ENCODE data around the gene TMEM143. TPM values are rescaled to one million over a fixed set of nuclear protein-coding genes. Genes with fewer than 3 reads are reported as not detected.
"Not testable (repeated sequence)": the region's sequence is repeated elsewhere in the genome, so short reads cannot be mapped to it uniquely, and the experiment has no call there.

TMEM143 gene
- total RNA-seq, 1 donor from 2014 or later = 5.4 TPM

GRCh38 chr19:48315712-48316111, 48.0 kb downstream of the TMEM143 start:
- no peak for TF ChIP-seq CTCF (IDR thresholded peaks at IDR 0.05)
- Mint-ChIP-seq H3K27ac (ENCODE audit: unreplicated experiment) (no peak overlapping the region), H3K36me3 (ENCODE audit: low read depth) (no peaks in the 10 kb centered on the region), H3K4me3 (ENCODE audit: unreplicated experiment) (no peak overlapping the region), H3K27me3 (ENCODE audit: low read depth) (no peaks in the 10 kb centered on the region), H3K9me3 (ENCODE audit: low read depth) (no peaks in the 10 kb centered on the region), H3K4me1 (ENCODE audit: low read depth) (peaks cover 11% of the 10 kb centered on the region)
- DNase-seq (ENCODE audit: low spot score) = no peak

GRCh38 chr19:48311384-48311783, 52.4 kb downstream of the TMEM143 start:
- no peaks in the 10 kb centered on the region for H3K27me3 Mint-ChIP-seq (ENCODE audit: low read depth)
- no peak for TF ChIP-seq CTCF (IDR thresholded peaks at IDR 0.05)
- no peaks in the 10 kb centered on the region for H3K9me3 Mint-ChIP-seq (ENCODE audit: low read depth)
- no peak overlapping the region for H3K4me3 Mint-ChIP-seq (ENCODE audit: unreplicated experiment)
- DNase-seq (ENCODE audit: low spot score) = no peak
- peaks cover 6% of the 10 kb centered on the region for H3K4me1 Mint-ChIP-seq (ENCODE audit: low read depth)
- no peaks in the 10 kb centered on the region for H3K36me3 Mint-ChIP-seq (ENCODE audit: low read depth)
- H3K27ac Mint-ChIP-seq (ENCODE audit: unreplicated experiment) = no peak overlapping the region

GRCh38 chr19:48310227-48310626, 53.5 kb downstream of the TMEM143 start:
- Mint-ChIP-seq H3K4me3 (ENCODE audit: unreplicated experiment) (no peak overlapping the region), H3K36me3 (ENCODE audit: low read depth) (no peaks in the 10 kb centered on the region), H3K27ac (ENCODE audit: unreplicated experiment) (no peak overlapping the region), H3K9me3 (ENCODE audit: low read depth) (no peaks in the 10 kb centered on the region), H3K27me3 (ENCODE audit: low read depth) (no peaks in the 10 kb centered on the region), H3K4me1 (ENCODE audit: low read depth) (peaks cover 6% of the 10 kb centered on the region)
- TF ChIP-seq CTCF (IDR thresholded peaks at IDR 0.05) = no peak
- no peak for DNase-seq (ENCODE audit: low spot score)

- DNase-seq (ENCODE audit: low spot score); H3K27ac Mint-ChIP-seq (ENCODE audit: unreplicated experiment); H3K27me3 Mint-ChIP-seq (ENCODE audit: low read depth); H3K9me3 Mint-ChIP-seq (ENCODE audit: low read depth); H3K4me3 Mint-ChIP-seq (ENCODE audit: unreplicated experiment); H3K36me3 Mint-ChIP-seq (ENCODE audit: low read depth); H3K4me1 Mint-ChIP-seq (ENCODE audit: low read depth): not testable (repeated sequence)
Observed at GRCh38 chr19:48309731-48310130, 54.0 kb downstream of the TMEM143 start.

GRCh38 chr19:48308631-48309586, 54.8 kb downstream of the TMEM143 start:
- TF ChIP-seq CTCF (IDR thresholded peaks at IDR 0.05) = no peak
- no peaks in the 10 kb centered on the region for H3K9me3 Mint-ChIP-seq (ENCODE audit: low read depth)
- no peak overlapping the region for H3K4me3 Mint-ChIP-seq (ENCODE audit: unreplicated experiment)
- H3K4me1 Mint-ChIP-seq (ENCODE audit: low read depth) = peaks cover 6% of the 10 kb centered on the region
- no peak overlapping the region for H3K27ac Mint-ChIP-seq (ENCODE audit: unreplicated experiment)
- no peak for DNase-seq (ENCODE audit: low spot score)
- H3K36me3 Mint-ChIP-seq (ENCODE audit: low read depth) = no peaks in the 10 kb centered on the region
- peaks cover 3% of the 10 kb centered on the region for H3K27me3 Mint-ChIP-seq (ENCODE audit: low read depth)

GRCh38 chr19:48303866-48304265, 59.9 kb downstream of the TMEM143 start:
- no peaks in the 10 kb centered on the region for H3K4me1 Mint-ChIP-seq (ENCODE audit: low read depth)
- peaks cover 3% of the 10 kb centered on the region for H3K27me3 Mint-ChIP-seq (ENCODE audit: low read depth)
- H3K9me3 Mint-ChIP-seq (ENCODE audit: low read depth) = no peaks in the 10 kb centered on the region
- no peak overlapping the region for H3K4me3 Mint-ChIP-seq (ENCODE audit: unreplicated experiment)
- H3K36me3 Mint-ChIP-seq (ENCODE audit: low read depth) = no peaks in the 10 kb centered on the region
- H3K27ac Mint-ChIP-seq (ENCODE audit: unreplicated experiment) = no peak overlapping the region
- DNase-seq (ENCODE audit: low spot score) = no peak
- TF ChIP-seq CTCF (IDR thresholded peaks at IDR 0.05) = no peak
